VCaP (cell line): Measurements from ENCODE around the gene IFIT1B.

ENCODE experiments used
- H3K27ac ChIP-seq: fragments of 450-650 bp; 2 replicates; pipeline ENCODE4 v1.5.1; 2017
- CTCF ChIP-seq: fragments of 450-650 bp; conservative IDR thresholded peaks from 2 replicates; pipeline ENCODE4 v1.5.1; 2017; ENCODE audit warnings: mild to moderate bottlenecking, moderate library complexity

The IFIT1B gene

GRCh38 chr10:89337484-89337883 is 40.4 kb upstream of the IFIT1B start:
- H3K27ac ChIP-seq, result no peak overlapping the region
- no peak for TF ChIP-seq CTCF

GRCh38 chr10:89338713-89339112 is 39.1 kb upstream of the IFIT1B start:
- no peak overlapping the region for H3K27ac ChIP-seq

GRCh38 chr10:89339875-89340274 is 38.0 kb upstream of the IFIT1B start:
- no peak overlapping the region for H3K27ac ChIP-seq
- no peak for TF ChIP-seq CTCF

More at GRCh38 chr10:89338713-89339112, 39.1 kb upstream of the IFIT1B start:
- no peak for TF ChIP-seq CTCF

- no peak for TF ChIP-seq CTCF
- no peak overlapping the region for H3K27ac ChIP-seq
Measured at GRCh38 chr10:89341649-89342048, 36.2 kb upstream of the IFIT1B start.

- no peak overlapping the region for H3K27ac ChIP-seq
- no peak for TF ChIP-seq CTCF
Measured at GRCh38 chr10:89342206-89342958, 35.5 kb upstream of the IFIT1B start.

GRCh38 chr10:89343089-89343767 is 34.6 kb upstream of the IFIT1B start:
- no peak for TF ChIP-seq CTCF
- H3K27ac ChIP-seq, result no peak overlapping the region

GRCh38 chr10:89344156-89344555 is 33.7 kb upstream of the IFIT1B start:
- no peak for TF ChIP-seq CTCF
- no peak overlapping the region for H3K27ac ChIP-seq
